ENCODE results near the gene CDC16.
"Not testable (repeated sequence)": the region's sequence is repeated elsewhere in the genome, so short reads cannot be mapped to it uniquely, and the experiment has no call there.

The CDC16 gene, protein sequence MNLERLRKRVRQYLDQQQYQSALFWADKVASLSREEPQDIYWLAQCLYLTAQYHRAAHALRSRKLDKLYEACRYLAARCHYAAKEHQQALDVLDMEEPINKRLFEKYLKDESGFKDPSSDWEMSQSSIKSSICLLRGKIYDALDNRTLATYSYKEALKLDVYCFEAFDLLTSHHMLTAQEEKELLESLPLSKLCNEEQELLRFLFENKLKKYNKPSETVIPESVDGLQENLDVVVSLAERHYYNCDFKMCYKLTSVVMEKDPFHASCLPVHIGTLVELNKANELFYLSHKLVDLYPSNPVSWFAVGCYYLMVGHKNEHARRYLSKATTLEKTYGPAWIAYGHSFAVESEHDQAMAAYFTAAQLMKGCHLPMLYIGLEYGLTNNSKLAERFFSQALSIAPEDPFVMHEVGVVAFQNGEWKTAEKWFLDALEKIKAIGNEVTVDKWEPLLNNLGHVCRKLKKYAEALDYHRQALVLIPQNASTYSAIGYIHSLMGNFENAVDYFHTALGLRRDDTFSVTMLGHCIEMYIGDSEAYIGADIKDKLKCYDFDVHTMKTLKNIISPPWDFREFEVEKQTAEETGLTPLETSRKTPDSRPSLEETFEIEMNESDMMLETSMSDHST

DNA sequence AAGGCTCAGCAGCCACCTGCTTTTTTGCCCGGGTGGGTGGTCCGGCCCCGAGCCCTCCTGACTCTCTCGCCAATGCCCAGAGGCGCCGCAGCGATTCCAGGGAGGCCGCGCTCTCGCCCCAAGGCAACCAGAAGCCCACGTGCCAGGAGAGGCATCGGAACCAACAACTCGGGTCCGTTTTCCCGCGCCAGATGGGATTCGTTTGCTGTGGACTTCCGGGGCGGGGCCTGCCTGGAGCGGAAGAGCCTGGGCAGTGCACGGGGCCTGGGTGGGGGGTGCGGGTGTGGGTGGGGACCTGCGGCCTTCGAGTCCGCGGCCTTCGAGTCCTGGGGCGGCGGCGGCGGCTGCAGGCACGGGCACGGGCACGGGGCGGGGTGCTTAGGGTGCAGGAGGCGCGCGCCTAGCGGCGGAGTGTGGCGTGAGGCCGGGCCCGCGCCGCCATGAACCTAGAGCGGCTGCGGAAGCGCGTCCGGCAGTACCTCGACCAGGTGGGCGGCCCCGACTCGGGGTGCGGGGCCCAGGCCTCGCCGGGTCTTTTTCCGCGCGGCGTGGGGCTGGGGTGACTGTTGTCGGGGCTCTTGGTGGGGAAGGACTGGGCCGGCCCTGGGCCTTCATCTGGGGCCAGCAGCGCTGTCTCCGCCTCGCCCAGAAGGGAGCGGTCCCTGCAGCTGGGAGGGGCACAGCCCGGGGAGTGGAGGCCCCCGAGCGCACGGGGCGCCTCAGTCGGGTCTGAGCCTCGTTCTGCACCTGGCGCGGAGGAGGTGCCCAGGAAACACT is at the start of gene CDC16:
CDC16 (plus strand) TSS at position 253 of the 777 bp plus-strand sequence; CDS start at position 441, 188 bp downstream.
- no peak for TF ChIP-seq ZNF274 (IDR thresholded peaks at IDR 0.05; ENCODE audit: low read depth, low read length)
- peak within 1 kb of the TSS; percentile 91 for H3K4me3 ChIP-seq (ENCODE audit: low read length)

DNA sequence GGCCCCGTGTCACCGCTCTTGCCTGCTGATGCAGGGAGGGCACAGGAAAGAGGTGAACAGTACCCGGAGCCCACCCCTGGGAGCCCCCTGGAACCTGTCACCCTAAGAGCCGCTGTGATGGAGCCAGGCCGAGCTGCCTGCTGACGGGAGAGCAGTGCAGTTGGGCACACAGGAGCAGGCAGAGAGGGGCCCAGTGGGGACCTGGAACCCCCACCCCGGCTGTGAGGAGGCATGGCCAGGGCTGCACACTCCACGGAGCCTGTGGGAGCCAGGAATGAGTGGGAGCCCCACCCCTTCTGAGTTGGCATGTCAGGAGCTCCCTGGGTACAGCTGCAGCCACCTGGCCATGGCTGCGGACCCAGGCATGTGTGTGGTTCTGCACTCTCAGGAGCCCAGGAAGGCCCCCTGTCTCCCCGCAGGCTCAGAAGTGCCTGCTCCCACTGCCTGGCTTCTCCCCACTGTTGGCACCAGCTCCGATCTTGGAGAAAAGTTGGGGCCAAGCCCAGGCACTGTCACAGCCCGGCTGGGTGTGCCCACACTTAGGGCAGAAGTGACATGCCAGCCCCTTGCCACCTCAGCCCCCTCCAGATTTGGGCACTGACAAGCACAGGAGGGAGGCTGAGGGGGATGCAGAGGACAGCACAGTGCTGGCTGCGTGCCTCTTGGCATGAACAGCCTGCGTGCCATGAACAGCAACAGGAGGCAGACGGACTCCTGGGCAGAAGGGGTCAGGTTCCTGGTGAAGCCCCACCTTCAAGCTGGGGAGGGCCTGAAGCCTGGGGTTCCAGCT is 49.3 kb upstream of the CDC16 start:
- TF ChIP-seq ZNF274 (IDR thresholded peaks at IDR 0.05; ENCODE audit: low read depth, low read length): no peak
- H3K4me3 ChIP-seq (ENCODE audit: low read length): no peak overlapping the region

DNA sequence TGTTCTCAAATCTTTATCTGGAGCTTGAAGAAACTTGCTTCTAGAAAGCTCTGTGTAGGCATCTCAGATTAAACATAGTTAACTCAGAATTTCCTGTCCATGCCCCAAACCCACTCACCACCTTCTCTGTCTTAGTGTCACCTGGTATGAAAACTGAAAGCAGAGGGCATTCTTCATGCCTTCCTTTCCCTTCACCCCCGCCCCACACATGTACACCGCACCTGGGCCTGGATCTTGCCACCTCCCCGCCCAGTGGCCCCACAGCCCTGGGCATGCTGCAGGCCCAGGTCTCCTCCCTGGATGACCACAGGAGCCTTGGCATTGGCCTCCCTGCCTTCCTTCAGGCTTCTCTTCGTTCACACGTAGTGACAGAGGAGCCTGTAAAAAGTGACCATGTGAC is 39.8 kb upstream of the CDC16 start:
- no peak overlapping the region for H3K4me3 ChIP-seq (ENCODE audit: low read length)
- TF ChIP-seq ZNF274 (IDR thresholded peaks at IDR 0.05; ENCODE audit: low read depth, low read length): no peak

DNA sequence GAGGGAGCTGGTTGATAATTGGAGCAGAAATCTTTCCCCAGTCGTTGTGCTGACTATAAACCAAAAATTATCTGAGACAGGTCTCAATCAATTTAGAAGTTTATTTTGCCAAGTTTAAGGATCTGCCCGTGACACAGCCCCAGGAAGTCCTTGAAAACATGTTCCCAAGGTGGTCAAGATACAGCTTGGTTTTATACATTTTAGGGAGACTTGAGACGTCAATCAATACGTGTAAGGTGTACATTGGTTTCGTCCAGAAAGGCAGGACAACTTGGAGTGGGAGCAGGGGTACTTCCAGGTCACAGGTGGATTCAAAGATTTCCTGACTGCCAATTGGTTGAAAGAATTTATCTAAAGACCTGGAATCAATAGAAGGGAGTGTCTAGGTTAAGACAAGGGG is 38.1 kb upstream of the CDC16 start:
- no peak overlapping the region for H3K4me3 ChIP-seq (ENCODE audit: low read length)

DNA sequence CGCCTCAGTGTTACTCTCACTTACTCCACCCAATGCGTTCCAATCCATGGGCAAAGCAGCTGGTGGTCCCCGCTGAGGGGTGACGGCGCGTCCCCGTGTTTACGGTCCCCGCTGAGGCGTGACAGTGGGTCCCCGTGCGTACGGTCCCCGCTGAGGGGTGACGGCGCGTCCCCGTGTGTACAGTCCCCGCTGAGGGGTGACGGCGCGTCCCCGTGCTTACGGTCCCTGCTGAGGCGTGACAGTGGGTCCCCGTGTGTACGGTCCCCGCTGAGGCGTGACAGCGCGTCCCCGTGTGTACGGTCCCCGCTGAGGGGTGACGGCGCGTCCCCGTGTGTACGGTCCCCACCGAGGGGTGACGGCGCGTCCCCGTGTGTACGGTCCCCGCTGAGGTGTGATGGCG is 36.1 kb upstream of the CDC16 start:
- TF ChIP-seq ZNF274 (IDR thresholded peaks at IDR 0.05; ENCODE audit: low read depth, low read length): no peak
- H3K4me3 ChIP-seq (ENCODE audit: low read length): no peak overlapping the region; the same call in 1 of the 2 replicates

More for the DNA sequence above, 38.1 kb upstream of the CDC16 start:
- TF ChIP-seq ZNF274 (IDR thresholded peaks at IDR 0.05; ENCODE audit: low read depth, low read length): no peak

DNA sequence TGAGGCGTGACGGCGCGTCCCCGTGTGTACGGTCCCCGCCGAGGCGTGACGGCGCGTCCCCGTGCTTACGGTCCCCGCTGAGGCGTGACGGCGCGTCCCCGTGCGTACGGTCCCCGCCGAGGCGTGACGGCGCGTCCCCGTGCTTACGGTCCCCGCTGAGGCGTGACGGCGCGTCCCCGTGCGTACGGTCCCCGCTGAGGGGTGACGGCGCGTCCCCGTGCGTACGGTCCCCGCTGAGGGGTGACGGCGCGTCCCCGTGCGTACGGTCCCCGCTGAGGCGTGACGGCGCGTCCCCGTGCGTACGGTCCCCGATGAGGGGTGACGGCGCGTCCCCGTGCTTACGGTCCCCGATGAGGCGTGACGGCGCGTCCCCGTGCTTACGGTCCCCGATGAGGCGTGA is 35.2 kb upstream of the CDC16 start:
- not testable (repeated sequence) for H3K4me3 ChIP-seq (ENCODE audit: low read length)

DNA sequence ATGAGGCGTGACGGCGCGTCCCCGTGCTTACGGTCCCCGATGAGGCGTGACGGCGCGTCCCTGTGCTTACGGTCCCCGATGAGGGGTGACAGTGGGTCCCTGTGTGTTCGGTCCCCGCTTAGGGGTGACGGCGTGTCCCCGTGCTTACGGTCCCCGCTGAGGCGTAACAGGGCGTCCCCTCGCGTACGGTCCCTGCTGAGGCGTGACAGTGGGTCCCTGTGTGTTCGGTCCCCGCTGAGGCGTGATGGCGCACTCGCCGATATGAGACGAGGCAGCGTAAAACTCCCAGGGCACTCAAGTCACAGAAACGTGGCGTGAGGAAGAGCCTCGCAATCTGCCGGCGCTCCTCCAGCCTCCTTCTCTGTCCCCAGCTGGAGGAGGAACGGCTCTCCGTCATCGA is 34.7 kb upstream of the CDC16 start:
- no peak overlapping the region for H3K4me3 ChIP-seq (ENCODE audit: low read length)
- no peak for TF ChIP-seq ZNF274 (IDR thresholded peaks at IDR 0.05; ENCODE audit: low read depth, low read length)

DNA sequence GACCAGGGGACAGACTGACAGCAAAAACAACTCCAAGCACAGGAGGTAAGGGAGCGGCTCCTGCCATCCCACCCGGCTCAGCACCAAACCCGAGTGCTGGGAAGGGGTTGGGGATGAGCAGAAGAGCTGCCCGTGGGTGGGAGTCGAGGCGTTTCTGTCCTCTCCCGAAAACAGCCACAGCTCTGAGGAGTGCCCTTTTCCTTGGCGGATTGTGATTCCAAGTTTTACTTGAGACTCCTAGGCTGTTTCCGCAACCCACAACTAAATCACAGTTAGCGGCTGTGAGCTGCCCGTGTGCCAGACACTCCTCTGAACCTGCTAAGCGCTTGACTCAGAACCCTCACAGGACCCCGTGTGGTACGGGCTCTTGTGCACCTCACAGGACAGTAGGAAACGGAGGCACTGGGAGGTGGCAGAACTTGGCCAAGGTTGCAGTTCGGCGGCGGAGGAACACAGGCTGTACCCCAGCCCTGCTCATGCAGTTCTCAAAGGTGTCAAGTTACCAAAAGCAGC is 34.2 kb upstream of the CDC16 start:
- no peak overlapping the region for H3K4me3 ChIP-seq (ENCODE audit: low read length)

DNA sequence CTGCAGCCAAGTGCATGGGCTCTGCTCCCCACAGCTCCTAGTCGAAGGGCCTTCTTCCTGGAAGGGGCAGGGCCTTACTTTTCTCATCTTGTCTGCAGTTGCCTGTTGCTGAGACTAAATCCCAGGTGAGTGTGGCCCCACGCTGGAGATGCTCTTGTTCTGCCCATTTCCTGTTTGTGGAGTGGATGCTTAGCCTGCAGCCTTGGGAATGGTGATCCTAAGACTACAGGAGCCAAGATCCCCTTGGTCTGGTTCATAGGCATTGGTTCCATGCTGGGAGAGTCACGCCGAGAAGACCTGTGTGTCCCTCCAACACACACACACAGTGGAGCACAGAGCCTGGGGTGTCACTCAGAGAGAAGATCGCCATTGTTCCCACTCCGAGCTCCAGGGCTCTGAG is 32.1 kb upstream of the CDC16 start:
- TF ChIP-seq ZNF274 (IDR thresholded peaks at IDR 0.05; ENCODE audit: low read depth, low read length): no peak
- H3K4me3 ChIP-seq (ENCODE audit: low read length): no peak overlapping the region

More for the DNA sequence above, 34.2 kb upstream of the CDC16 start:
- no peak for TF ChIP-seq ZNF274 (IDR thresholded peaks at IDR 0.05; ENCODE audit: low read depth, low read length)

DNA sequence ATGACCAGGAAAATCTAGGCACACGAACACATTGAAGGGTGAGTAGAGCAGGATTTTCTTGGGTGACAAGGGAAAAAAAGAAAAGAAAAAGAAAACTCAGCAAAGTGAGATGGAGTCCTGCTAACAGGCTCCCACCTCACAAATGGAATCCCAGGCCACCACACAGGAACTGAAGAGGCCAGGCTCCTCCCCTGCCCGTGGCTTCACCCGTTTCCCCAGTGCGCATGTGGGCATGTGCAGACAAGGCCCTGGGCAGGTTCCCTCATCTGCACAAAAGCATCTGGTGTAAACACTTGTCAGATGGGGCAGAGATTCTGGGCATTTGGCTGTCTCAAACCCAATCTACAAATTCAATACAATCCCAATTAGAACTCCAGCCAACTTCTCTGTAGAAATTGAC is 31.2 kb upstream of the CDC16 start:
- H3K4me3 ChIP-seq (ENCODE audit: low read length): no peak overlapping the region
- no peak for TF ChIP-seq ZNF274 (IDR thresholded peaks at IDR 0.05; ENCODE audit: low read depth, low read length)

DNA sequence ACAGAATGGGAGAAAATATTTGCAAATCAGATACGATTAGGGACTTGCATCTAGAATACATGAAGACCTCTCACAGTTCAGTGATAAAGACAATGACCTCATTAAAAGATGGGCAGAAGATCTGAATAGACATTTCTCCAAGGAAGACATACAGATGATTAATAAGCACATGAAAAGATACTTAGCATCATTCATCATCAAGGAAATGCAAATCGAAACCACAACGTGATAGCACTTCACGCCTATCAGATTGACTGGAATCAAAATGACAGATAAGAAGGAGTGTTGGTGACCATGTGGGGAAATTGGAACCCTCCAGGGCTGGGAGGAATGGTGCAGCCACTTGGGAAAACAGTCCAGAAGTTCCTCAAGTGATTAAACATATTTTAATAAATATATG is 29.8 kb upstream of the CDC16 start:
- H3K4me3 ChIP-seq (ENCODE audit: low read length): no peak overlapping the region
- no peak for TF ChIP-seq ZNF274 (IDR thresholded peaks at IDR 0.05; ENCODE audit: low read depth, low read length)

DNA sequence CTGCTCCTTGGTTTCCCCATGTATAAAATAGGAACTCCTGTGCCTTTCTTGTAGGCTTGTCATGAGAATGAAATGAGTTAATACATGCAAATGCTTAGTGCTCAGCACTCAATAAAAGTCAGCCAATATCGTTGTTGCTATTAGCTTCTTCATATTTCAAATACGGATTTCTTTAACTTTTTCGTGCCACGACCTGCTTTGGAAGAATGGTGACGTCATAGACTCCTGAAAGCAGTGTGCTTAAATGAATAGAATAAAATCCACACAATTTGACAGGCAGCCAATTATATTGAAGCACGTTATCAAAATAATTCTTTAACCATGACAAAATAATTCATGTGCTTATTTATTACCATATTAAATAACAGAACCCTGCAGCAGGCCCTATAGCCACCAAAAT is 26.6 kb upstream of the CDC16 start:
- H3K4me3 ChIP-seq (ENCODE audit: low read length): no peak overlapping the region
- no peak for TF ChIP-seq ZNF274 (IDR thresholded peaks at IDR 0.05; ENCODE audit: low read depth, low read length)

DNA sequence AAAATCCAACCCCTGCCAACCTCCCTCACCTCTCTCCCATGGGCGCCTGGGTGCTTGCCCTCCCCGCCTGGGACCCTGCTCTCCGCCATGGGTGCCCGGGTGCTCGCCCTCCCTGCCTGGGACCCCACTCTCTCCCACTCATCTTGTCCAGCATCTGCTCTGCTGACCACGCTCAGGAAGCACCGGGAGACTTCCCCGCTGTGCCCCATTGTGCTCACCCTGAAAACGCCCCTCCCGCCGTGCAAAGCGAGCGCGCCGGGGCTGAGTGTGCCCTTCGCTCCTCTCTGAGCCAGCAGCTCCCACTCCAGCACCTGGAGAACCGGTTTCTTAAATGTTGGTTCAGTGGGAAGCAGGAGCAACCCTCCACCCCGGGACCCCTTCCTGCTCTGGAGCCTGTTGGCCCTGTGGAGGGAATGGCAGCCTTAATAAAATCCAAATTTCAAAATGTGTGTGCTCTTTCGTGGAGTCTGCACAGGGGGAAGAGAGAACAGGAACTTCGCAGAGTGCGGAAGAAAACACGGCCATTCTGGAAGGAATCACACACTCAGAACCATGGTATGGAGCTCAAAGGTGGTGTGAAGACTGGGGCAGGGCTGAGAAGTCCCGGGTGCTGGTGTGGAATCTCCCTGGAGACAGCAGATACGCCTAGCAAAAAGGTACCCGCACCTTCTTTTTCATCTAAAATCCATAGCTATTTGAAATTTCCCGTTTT is 23.1 kb upstream of the CDC16 start:
- no peak for TF ChIP-seq ZNF274 (IDR thresholded peaks at IDR 0.05; ENCODE audit: low read depth, low read length)
- no peak overlapping the region for H3K4me3 ChIP-seq (ENCODE audit: low read length)

All from GM08714 (cell line).